ENCODE measurements around the gene GALNT10. TPM values are rescaled to one million over a fixed set of nuclear protein-coding genes. Genes with fewer than 3 reads are reported as not detected.

The GALNT10 gene
- total and polyA plus RNA-seq, 2 of the 8 experiments (the other 6 are each of a cell fraction or from before 2014, with no cell fraction given): 4.6 to 15.5 TPM

DNA sequence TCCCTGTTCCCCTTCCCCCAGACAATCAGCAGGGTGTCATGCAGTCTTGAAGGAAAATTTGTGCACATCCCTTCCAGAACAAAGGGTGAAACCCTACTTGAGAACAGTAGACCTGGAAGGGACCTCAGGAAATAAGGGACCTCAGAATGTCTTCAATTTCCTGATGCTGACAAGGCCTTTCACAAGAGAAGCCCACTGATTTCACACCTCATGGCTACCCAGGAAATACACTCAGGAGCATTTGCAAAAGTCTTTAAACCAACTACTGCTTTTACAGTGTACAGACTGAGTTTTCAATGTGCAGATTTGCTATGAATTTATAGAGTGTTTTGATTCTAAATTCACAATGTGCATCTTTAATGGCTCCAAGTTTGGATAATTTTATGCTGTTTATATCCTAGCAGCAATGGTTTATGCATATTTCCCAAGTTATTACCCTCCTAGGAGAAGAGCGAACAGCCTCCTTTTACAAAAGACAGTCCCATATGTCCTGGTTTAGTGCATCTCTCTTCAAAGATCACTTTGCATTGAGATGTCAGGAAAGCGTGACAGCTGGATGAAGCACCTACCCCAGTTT lies 74.8 kb downstream of the GALNT10 start:
- DNase-seq (ENCODE audit: low read depth in 1 of 2, low spot score in 2 of 2): no peak
- H3K14ac ChIP-seq (ENCODE audit: insufficient read length): no peak overlapping the region
- H3K4me2 ChIP-seq (ENCODE audit: insufficient read depth in 1 of 2, low read depth in 2 of 2, low read length in 2 of 2): no peak overlapping the region
- no peaks in the 10 kb centered on the region for H4K20me1 ChIP-seq (replicated peaks in 1 of 2; ENCODE audit: control insufficient read depth in 1 of 2, insufficient read depth in 2 of 2, low read length in 2 of 2)
- H3K23ac ChIP-seq (ENCODE audit: insufficient read length): no peak overlapping the region
- TF ChIP-seq POLR2AphosphoS5 (IDR thresholded peaks at IDR 0.05; ENCODE audit: low read depth, low read length): no peak
- no peak for TF ChIP-seq NRF1 (IDR thresholded peaks at IDR 0.05; ENCODE audit: low read depth, low read length)
- TF ChIP-seq CHD2 (IDR thresholded peaks at IDR 0.05; ENCODE audit: low read length): no peak
- no peak overlapping the region for H3K9ac ChIP-seq (replicated peaks in 1 of 4; ENCODE audit: extremely low read depth in 1 of 4, low read depth in 3 of 4, low read length in 3 of 4)
- no peaks in the 10 kb centered on the region for H3K27me3 ChIP-seq (replicated peaks in 1 of 4; ENCODE audit: control insufficient read depth in 3 of 4, extremely low read depth in 1 of 4, insufficient read depth in 3 of 4, low read length in 3 of 4)
- no peak overlapping the region for H3K4ac ChIP-seq (replicated peaks; ENCODE audit: insufficient read length, low read depth, low read length)
- no peak overlapping the region for H2AK5ac ChIP-seq (ENCODE audit: low read depth, low read length)
- CTCF ChIA-PET (ENCODE audit: partially characterized antibody): no interaction called here
- no peaks in the 10 kb centered on the region for H3K9me3 ChIP-seq (ENCODE audit: insufficient read depth in 2 of 2, low read depth in 1 of 2, low read length in 1 of 2)
- 0 out of 2 replicates have a peak, but pooled peaks cover 3% of the 10 kb centered on the region for H3K79me1 ChIP-seq (ENCODE audit: low read depth, low read length)
- H2BK15ac ChIP-seq (ENCODE audit: low read length): no peak overlapping the region
- H2BK12ac ChIP-seq (ENCODE audit: low read depth, low read length): no peak overlapping the region
- no peak overlapping the region for H4K5ac ChIP-seq (ENCODE audit: insufficient read length, low read depth, low read length)
- H3K4me1 ChIP-seq (replicated peaks in 1 of 4; ENCODE audit: control insufficient read depth in 3 of 4, insufficient read depth in 4 of 4, low read length in 3 of 4): peaks cover 0 to 15% (median 9%) of the 10 kb centered on the region in 4 experiments; a peak in 3 of 7 replicates
- H2BK20ac ChIP-seq (ENCODE audit: low read length): no peak overlapping the region
- WGBS, 2 experiments (ENCODE audit: extremely low coverage in 1 of 2, insufficient coverage in 1 of 2, insufficient read length in 1 of 2, insufficient replicate concordance in 2 of 2, low coverage in 1 of 2, low lambda C conversion rate in 2 of 2, missing lambda C conversion rate in 1 of 2): 87% methylated on average over 2 of the region's 2 CpGs; no CpG with 5 or more reads in 1 of the 2 experiments
- no peaks in the 10 kb centered on the region for H3K36me3 ChIP-seq (ENCODE audit: control insufficient read depth in 2 of 4, insufficient read depth in 4 of 4, low read length in 3 of 4)
- H2AFZ ChIP-seq (ENCODE audit: low read length): no peak overlapping the region
- H2BK120ac ChIP-seq (replicated peaks; ENCODE audit: low read depth, low read length): no peak overlapping the region
- no peak overlapping the region for H3K56ac ChIP-seq (replicated peaks; ENCODE audit: insufficient read length, low read depth, low read length)
- no peak overlapping the region for H4K8ac ChIP-seq (ENCODE audit: extremely low read depth, insufficient read depth, low read length)
- H4K91ac ChIP-seq (replicated peaks; ENCODE audit: insufficient read length, low read length): no peak overlapping the region
- H3K27ac ChIP-seq (ENCODE audit: low read depth, low read length): no peak overlapping the region
- H3K4me3 ChIP-seq (ENCODE audit: extremely low read depth in 1 of 4, insufficient read depth in 2 of 4, low read depth in 3 of 4, low read length in 4 of 4): no peak overlapping the region
- no peaks in the 10 kb centered on the region for H3K79me2 ChIP-seq (ENCODE audit: control insufficient read depth in 1 of 2, insufficient read depth in 2 of 2, low read length in 2 of 2)
- H3K23me2 ChIP-seq (ENCODE audit: low read depth, low read length): no peaks in the 10 kb centered on the region
- H2BK5ac ChIP-seq (ENCODE audit: low read depth, low read length): no peak overlapping the region
- no peak for FAIRE-seq
- no peak overlapping the region for H3K18ac ChIP-seq (ENCODE audit: extremely low read depth, low read length)
- POLR2A ChIA-PET (ENCODE audit: partially characterized antibody): no interaction called here
